NCI-H460 (cell line): ENCODE measurements around the gene CPZ. TPM values are rescaled to one million over a fixed set of nuclear protein-coding genes. Genes with fewer than 3 reads are reported as not detected.

Experiments used
- total RNA-seq: library from RNA; depleted of rRNA; stranded (reverse); fragments of >200 nt; shearing (Covaris generic); gene quantifications from 2 replicates; pipeline ENCODE4 v1.2.3, GENCODE V29; 2014; rRNA removed

Gene CPZ
- total RNA-seq, 1 experiment from 2014 or later: 0.32 TPM

Other genes with a start within 250 kb of the CPZ start
- 5.0 and 5.9 TPM in 2 replicates for gene ACOX3, start 152.0 kb upstream of the CPZ start, total RNA-seq
- gene TRMT44, start 152.0 kb upstream of the CPZ start, total RNA-seq: 4.0 and 5.7 TPM in 2 replicates
- not detected in 2 replicates for gene GPR78, start 12.4 kb upstream of the CPZ start, total RNA-seq